ENCODE measurements around the gene MINK1. TPM values are rescaled to one million over a fixed set of nuclear protein-coding genes. Genes with fewer than 3 reads are reported as not detected.
"Not testable (repeated sequence)": the region's sequence is repeated elsewhere in the genome, so short reads cannot be mapped to it uniquely, and the experiment has no call there.

The MINK1 gene
- total RNA-seq, 1 donor from 2014 or later = 15.9 TPM

DNA sequence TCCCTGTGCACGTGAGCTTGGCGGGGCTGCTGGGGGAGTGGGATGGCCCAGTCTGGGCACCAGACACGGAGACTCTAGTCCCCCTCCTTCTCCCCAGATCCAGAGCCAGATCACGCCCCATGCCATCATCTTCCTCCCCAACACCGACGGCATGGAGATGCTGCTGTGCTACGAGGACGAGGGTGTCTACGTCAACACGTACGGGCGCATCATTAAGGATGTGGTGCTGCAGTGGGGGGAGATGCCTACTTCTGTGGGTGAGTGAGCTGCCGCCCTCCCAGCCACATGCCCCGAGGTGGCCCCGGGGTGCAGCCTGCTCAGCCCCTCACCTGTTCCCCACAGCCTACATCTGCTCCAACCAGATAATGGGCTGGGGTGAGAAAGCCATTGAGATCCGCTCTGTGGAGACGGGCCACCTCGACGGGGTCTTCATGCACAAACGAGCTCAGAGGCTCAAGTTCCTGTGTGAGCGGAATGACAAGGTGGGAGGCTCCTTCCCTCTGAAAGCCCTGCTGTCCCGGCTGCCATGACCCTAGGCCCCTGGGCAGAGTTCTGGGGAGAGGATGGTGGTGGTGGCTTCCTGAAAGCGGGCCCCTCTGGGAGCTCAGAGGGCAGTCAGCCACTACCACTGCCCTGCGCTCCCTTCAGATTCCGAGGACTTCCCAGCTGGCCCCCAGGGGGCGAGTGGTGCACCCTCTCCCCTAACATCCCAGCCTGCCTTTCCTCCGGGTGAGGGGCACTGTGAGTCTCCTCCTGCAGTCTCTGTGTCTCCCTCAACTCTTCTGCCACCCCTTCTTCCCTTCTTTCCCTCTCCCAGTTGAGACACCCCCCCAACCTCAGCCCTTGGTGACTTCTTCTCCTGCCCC lies 63.4 kb downstream of the MINK1 start:
- no peak for DNase-seq (ENCODE audit: low spot score in 2 of 2)
- no peak for FAIRE-seq

DNA sequence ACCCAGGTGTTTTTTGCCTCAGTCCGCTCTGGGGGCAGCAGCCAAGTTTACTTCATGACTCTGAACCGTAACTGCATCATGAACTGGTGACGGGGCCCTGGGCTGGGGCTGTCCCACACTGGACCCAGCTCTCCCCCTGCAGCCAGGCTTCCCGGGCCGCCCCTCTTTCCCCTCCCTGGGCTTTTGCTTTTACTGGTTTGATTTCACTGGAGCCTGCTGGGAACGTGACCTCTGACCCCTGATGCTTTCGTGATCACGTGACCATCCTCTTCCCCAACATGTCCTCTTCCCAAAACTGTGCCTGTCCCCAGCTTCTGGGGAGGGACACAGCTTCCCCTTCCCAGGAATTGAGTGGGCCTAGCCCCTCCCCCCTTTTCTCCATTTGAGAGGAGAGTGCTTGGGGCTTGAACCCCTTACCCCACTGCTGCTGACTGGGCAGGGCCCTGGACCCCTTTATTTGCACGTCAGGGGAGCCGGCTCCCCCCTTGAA lies 64.1 kb downstream of the MINK1 start:
- DNase-seq (ENCODE audit: low spot score in 2 of 2) (no peak), FAIRE-seq (no peak)

DNA sequence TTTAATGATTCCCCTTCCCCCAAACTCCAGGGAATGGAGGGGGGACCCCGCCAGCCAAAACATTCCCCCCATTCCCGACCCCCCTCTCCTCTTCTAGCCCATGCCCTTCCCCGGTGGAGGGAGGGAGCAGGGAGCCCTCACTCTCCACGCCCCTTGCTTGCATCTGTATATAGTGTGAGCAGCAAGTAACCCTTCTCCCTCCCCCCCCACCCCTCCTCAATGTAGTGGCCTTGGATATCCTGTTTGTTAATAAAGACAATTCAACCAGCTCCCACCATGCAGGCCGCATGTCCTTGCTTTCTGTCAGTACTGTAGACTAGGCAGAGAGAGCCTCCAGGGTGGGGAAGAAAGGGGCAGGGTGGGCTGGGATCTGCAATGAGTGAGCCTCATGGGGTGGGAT lies 64.6 kb downstream of the MINK1 start:
- FAIRE-seq = no peak
- no peak for DNase-seq (ENCODE audit: low spot score in 2 of 2)

DNA sequence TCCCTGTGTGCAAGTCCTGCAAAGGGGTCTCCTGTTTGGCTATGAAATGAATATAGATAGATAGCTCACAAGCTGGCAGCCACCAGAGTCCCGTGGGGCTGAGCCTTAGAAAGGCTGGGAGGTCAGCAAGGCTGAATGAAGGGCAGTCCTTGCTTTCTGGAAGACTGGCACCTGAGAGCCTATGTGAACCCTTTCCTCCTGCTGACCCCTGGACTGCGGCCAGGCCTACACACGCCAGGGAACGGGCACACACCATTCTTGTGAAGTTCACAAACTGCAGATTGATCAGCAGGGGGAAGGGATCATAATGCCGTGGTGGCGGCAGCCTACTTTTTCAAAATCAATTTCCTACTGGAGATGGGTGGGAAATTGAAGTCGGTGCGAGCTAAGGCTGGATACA lies 65.2 kb downstream of the MINK1 start:
- FAIRE-seq = no peak
- no peak for DNase-seq (ENCODE audit: low spot score in 2 of 2)

DNA sequence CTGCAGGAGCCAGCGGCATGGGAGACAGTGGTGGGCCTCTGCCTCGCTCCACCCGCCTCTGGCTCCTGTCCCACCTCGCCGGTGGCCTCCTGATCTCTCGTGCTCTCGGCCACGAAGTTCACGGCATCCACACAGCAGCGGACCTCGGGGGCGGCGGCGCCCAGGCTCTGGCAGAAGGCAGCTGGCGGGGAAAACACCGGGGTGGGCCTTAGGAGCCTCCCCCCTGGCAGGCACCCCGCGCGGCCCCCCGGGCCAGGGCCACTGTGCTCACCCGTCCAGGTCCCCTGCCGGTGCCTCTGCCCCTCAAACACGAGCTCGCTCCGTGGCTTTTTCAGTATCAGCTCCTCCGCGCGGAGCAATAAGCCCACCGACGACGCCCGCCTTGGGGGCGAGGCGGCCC lies 65.8 kb downstream of the MINK1 start:
- FAIRE-seq = no peak
- DNase-seq (ENCODE audit: low spot score in 2 of 2) = no peak

DNA sequence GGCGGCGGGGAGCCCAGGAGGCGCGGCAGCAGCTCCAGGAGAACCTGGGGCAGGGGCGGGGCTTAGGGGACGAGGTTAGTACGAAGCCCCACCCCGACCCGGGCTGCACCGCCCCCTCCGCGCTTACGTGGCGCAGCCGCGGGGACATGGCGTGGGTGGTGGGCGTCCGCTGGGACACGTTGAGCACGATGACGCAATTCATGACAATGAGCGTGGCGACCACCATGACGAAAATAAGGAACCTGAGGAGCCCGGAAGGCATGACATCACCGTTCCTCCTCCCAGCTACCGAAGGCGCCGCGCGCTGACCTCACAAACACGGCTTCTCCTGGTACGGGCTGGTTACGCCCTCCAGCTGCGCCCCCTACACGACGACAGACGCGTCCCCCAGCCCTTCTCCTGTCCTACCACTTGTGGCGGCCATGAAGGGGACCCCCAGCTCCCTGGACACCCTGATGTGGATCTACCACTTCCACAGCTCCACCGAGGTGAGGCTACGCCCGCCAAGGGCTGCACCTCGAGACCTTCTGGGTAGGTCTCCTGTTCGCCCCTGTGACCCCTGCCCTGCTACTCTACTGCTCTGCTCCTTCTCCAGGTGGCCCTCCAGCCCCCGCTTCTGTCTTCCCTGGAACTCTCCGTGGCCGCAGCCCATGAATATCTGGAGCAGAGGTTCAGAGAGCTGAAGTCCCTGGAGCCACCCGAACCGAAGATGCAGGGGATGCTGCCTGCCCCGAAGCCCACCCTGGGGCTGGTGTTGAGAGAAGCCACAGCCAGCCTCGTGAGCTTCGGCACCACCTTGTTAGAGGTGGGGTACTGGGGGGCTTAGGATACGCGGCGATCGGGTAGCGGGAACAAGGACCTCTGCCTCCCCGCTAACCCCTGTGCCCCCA lies 66.4 kb downstream of the MINK1 start, which contains the start of gene C17orf107:
Gene C17orf107 (plus strand): TSS at position 196 of the 890 bp plus-strand sequence. CDS start 227 bp downstream, at position 423.
- FAIRE-seq (no peak), DNase-seq (ENCODE audit: low spot score in 2 of 2) (peak; percentile 69 to 87)

DNA sequence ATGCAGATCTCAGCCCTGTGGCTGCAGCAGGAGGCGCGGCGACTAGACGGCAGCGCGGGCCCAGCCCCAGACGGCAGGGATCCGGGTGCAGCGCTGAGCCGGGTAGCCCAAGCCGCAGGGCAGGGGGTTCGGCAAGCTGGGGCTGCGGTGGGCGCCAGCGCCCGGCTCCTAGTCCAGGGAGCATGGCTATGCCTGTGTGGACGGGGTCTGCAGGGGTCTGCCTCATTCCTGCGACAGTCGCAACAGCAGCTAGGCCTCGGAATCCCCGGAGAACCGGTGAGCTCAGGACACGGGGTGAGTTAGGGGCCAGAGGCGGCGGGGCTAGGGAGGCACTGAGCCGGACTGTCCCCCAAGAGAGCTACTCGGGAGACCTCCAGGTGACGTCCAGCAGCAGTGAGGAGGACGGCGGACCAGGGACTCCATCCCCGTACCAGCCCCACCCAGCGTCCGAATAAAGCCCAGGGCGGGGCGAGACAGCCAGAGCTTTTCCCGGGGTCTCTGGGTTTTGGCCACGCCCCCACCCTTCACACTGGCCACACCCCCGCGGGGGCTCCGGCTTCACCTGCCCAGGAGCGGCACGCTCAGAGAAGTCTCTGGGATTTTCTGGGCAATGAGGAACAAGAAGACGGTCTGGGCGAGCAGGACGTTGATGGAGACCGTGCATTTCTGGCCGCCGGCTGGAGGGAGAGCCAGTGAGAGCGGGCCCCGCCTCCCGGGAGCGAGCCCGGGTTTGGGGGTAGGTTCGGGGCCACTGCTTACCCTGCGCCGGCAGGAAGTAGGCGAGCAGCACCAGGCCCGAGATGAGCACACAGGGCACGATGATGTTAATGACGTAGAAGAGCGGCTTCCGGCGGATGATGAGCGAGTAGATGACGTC lies 67.3 kb downstream of the MINK1 start:
- peak; percentile 26 to 29 for DNase-seq (ENCODE audit: low spot score in 2 of 2)
- no peak for FAIRE-seq

DNA sequence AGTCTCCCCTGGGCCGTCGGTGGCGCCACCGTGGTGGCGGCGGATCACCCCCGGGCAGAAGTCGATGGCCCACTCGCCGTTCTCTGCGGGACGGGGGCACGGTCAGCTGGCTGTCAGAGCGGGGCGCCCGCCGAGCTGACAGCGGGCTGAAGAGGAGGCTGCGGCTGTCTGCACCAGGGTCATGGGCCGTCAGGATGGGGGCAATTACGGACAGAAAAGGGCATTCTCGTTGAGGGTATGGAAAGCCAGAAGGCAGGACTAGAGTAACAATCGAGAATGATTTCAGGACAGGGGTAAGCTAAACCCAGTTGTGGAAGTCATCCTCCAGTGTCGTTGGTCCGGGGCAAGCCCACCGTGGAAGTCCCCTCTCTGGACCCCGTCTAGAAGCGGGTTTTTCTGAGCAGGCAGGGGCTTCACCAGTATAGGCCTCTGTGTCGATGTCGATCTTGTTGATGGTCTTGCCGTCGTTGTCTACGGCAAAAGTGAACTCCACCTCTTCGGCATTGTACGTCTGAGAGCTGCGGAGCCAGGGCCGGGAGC lies 68.0 kb downstream of the MINK1 start:
- DNase-seq (ENCODE audit: low spot score in 2 of 2) (peak in 1 of 2 donors; percentile 24), FAIRE-seq (no peak)

DNA sequence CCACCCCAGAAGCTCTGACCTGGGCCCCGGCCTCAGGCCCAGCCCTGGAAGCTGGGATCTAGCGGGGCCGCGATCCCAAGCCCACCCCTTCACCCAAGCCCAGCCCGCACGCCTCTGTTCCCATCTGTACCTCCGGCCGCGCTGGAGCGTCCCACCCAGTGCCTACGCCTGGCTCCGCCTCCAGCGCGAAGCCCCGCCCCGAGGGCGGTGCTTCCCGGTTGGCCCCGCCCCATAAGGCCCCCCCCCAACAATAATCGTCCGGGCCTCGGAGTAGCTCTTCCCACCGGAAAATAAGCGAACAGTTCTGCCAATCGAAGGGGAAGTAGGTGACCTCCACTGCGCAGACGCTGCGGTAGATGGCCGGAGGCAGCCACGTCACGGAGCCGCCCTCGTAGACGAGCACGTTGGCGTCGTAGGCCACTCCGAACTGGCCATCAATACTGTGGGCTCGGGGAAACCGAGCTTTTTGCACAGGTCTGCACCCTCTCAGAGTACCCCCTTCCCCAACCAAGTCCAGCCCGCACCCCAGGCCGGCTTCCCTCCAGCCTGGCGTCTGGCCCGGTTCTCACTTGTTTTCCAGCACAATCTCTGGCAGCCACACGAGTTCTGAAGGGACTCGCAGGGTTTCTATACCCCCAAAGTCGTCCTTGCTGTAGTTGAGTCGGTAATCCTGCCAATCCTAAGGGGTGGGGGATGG lies 68.7 kb downstream of the MINK1 start:
- DNase-seq (ENCODE audit: low spot score in 2 of 2) (peak; percentile 48 to 60), FAIRE-seq (no peak)

DNA sequence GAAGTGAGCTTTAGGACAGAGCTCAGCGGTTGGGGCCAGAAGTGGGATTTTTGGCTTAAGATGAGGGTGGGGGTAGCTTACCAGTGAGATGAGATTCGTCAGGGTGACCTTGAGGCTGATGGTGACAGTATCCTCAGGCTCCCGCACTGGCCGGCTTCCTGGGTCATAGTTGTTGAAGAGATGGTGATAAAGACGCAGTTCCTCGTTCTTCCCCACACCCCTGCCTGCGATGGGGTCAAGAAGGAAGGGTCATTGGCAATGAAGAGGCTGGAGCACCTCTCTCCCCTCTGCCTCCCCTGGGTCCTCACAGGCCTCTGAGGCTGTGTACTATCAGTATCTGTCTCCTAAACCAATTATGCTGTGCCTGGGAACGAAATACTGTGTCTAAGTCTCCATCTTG lies 69.4 kb downstream of the MINK1 start:
- FAIRE-seq = no peak
- no peak for DNase-seq (ENCODE audit: low spot score in 2 of 2)

DNA sequence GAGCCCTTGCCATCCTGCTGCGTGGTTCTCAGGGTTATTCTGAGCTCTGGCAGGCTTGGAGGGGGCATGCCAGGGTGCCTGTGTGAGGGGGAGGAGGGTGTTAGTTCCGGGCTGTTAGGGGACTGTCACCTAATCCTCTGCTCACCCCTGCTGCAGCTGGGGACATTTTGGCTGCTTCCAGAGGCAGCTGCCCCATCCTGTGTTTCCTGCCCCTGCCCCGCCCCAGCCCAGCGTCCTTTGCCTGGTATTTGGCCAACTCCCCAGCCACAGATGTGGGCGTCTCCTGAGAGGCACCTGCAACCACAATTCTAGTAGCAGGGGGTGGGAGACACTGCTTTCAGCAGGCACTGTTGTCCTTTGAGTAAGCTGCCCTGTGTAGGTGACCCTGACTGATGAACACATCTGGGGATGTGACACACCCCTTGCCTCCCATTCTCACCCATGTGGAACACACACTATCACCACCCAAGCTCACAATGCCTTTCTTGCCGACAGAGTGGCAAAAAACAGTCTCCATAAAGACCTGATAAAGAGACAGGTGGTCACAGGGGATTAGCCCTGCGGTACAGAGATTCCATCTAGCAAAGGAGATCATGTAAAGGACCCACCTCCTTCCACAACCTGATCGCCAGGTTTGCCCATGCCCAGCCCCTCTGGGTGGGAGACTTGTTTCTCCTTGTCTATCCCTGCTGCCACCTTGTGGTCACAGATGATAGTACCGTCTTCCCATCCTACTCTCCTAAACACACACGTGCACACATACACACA lies 70.1 kb downstream of the MINK1 start, which contains the start of gene CHRNE:
Gene CHRNE (minus strand): TSS at position 48 of the 768 bp plus-strand sequence. CDS start 35 bp downstream, at position 13.
- no peak for FAIRE-seq
- peak; percentile 44 to 56 for DNase-seq (ENCODE audit: low spot score in 2 of 2)

DNA sequence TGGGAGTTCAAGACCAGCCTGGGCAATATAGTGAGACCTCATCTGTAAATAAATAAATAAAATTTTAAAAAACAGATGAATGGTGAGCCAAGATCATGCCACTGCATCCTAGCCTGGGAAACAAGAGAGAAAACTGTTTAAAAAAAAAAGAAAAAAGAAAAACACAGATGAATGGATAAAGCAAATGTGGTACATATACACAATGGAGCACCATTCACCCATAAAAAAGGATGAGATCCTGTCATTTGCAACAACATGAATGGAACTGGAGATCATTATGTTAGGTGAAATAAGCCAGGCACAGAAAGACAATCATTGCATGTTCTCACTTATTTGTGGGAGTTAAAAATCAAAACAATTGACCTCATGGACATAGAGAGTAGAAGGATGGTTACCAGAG lies 73.5 kb downstream of the MINK1 start:
- not testable (repeated sequence) for DNase-seq (ENCODE audit: low spot score in 2 of 2); FAIRE-seq

DNA sequence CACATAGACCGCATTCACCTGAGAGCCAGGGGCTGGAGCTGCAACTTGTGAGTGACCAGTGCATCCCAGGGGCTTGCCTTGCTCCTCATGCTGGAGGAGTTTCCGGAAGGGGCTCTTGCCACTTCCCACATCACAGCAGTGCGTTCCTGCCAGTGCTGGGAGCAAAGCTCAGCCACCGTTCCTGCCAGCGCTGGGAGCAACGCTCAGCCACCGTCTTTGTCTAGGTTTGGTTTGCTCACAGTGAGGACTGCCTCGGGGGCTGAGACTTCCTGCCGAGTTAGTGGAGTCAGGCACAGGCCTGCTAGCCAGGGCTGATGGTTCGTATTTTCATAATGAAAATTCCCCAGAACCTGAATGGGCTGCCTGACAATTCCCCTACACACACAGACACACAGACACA lies 75.2 kb downstream of the MINK1 start:
- no peak for DNase-seq (ENCODE audit: low spot score in 2 of 2)
- no peak for FAIRE-seq

DNA sequence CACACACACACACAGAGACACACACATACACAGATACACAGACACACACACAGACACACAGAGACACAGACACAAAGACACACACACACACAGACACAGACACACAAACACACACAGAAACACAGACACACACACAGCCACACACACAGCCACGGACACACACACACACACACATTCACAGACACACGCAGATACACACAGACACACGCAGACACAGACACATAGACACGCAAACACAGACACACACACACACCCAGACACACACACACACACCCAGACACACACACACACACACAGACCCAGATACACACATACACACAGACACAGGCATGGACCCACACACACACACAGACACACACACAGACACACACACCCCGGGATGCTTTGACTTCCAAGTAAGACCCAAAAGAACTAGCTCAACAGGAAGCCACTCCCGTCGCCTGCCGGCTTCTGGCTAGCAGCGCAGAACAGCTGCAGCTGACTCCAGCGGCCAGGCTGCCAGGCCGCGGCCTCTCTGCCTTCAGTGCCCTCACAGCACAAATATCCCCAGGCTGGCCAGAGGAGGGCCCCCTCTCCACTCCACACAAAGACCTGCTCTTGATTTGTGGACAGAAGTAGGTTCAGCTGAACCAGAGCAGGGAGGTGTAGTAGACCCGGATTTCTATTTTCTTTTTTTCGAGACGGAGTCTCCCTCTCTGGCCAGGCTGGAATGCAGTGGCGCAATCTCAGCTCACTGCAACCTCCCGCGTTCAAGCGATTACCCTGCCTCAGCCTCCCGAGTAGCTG lies 75.8 kb downstream of the MINK1 start:
- DNase-seq (ENCODE audit: low spot score in 2 of 2) (peak; percentile 67 to 85), FAIRE-seq (no peak)

DNA sequence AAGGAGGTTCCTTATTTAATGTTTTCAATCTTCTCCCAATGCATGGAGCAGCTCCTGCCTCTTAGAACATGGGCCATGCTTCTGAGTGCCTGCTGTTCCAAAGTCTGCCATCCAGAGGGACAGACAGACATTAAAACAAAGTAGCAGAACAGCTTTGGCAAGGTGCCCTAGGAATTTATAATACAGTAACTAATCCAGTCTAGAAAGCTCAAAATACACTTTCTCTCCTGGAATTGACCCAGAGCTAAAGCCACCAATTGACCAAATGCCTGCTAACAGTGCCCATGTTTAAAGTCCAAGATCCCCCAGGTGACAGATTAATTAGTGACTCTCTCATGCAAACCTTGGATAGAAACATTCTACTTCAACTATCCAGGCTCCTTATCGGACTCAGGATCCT lies 80.9 kb downstream of the MINK1 start:
- FAIRE-seq (no peak), DNase-seq (ENCODE audit: low spot score in 2 of 2) (no peak)

DNA sequence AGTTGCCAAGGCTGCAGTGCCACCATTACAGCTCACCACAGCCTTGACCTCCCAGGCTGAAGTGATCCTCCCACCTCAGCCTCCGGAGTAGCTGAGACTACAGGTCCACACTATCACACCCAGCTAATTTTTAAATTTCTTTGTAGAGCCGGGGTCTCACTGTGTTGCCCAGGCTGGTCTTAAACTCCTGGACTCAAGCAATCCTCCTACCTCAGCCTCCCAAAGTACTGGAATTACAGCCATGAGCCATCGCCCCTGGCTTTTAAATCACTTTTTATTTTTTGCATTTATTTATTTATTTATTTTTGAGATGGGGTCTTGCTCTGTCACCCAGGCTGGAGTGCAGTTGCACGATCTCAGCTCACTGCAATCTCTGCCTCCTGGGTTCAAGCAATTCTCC lies 81.4 kb downstream of the MINK1 start:
- FAIRE-seq; DNase-seq (ENCODE audit: low spot score in 2 of 2): not testable (repeated sequence)

DNA sequence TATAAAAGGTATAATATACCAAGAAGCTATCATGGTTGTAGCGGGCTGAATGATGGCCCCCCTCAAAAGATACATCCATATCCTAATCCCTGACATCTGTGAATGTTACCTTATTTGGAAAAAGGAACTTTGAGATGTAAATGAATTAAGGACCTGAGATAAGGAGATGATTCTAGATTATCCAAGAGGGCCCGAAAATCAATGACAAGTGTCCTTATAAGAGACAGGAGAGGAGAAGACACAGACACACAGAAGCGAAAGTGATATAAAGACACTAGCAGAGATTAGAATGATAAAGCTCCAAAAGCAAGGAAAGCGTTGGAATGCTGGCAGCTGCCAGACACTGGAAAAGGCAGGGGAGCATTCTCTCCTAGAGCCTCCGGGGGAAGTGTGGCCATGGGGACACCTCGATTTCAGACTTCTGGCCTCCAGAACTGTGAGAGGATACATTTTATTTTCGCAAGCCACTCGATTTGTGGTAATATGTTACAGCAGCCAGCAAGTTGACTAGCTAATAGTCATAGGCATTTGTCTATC lies 86.4 kb downstream of the MINK1 start:
- DNase-seq (ENCODE audit: low spot score in 2 of 2) (no peak), FAIRE-seq (no peak)

Data from frontal cortex (tissue), 4 donors.